Spinal cord (tissue), 10 donors: Measurements from ENCODE around the gene EED. TPM values are rescaled to one million over a fixed set of nuclear protein-coding genes. Genes with fewer than 3 reads are reported as not detected.
A peak's percentile ranks its signal among the peaks of the same experiment; 100 is the strongest.
"Not testable (repeated sequence)": the region's sequence is repeated elsewhere in the genome, so short reads cannot be mapped to it uniquely, and the experiment has no call there.

Experiments used
- DNase-seq, 6 donors: peaks; one replicate each; pipeline versions ENCODE4 v3.0.0 to v3.0.0-alpha.2; 2013 to 2015; ENCODE audit warnings: low spot score in 6 of 6, low read depth in 4 of 6
- H3K27ac ChIP-seq: one replicate; pipeline ENCODE4 v1.5.1; 2013; ENCODE audit warnings: low read depth, low read length, control low read depth
- H3K27me3 ChIP-seq: one replicate; pipeline ENCODE4 v1.6.1; 2013; ENCODE audit warnings: low read length; ENCODE audit not compliant: control insufficient read depth, insufficient read depth
- H3K36me3 ChIP-seq: one replicate; pipeline ENCODE4 v1.6.1; 2013; ENCODE audit warnings: low read length; ENCODE audit not compliant: control insufficient read depth, insufficient read depth
- H3K4me1 ChIP-seq: one replicate; pipeline ENCODE4 v1.6.1; 2013; ENCODE audit warnings: low read length; ENCODE audit not compliant: control insufficient read depth, insufficient read depth
- H3K4me3 ChIP-seq: one replicate; pipeline ENCODE4 v1.5.1; 2013; ENCODE audit warnings: low read depth, low read length, control low read depth
- H3K9me3 ChIP-seq: one replicate; pipeline ENCODE4 v1.6.1; 2013; ENCODE audit warnings: low read length; ENCODE audit not compliant: control insufficient read depth, insufficient read depth
- WGBS: methylation state at CpG from one replicate; pipeline ENCODE4 v1.1.5; 2013; ENCODE audit warnings: missing lambda C conversion rate; ENCODE audit not compliant: insufficient coverage; 5-methylcytosine and 5-hydroxymethylcytosine counted together
- polyA plus RNA-seq, 2 donors: library from polyadenylated mRNA; unstranded; fragments of 120-200 nt; gene quantifications; one replicate each; pipeline ENCODE4 v1.2.1, GENCODE V29; 2013; ENCODE audit not compliant: insufficient read length in 2 of 2
- total RNA-seq, 2 donors: library from RNA; depleted of rRNA in 1 of 2; stranded (reverse); fragments of 120-200 nt in 1 of 2; fragments of >200 nt in 1 of 2; gene quantifications; one replicate each; pipeline versions ENCODE4 v1.2.3 to v1.2.4, GENCODE V29; 2013 to 2014
- donor health status: healthy.

EED gene
- total and polyA plus RNA-seq, 4 donors = 18.3 to 34.0 (median 32.6) TPM

- H3K4me1 ChIP-seq = no peaks in the 10 kb centered on the region
- H3K27ac ChIP-seq = no peak overlapping the region
- WGBS = 80% methylated on average over 1 of the region's 1 CpG
- no peaks in the 10 kb centered on the region for H3K27me3 ChIP-seq
- H3K9me3 ChIP-seq = no peaks in the 10 kb centered on the region
- H3K36me3 ChIP-seq = no peaks in the 10 kb centered on the region
- H3K4me3 ChIP-seq = no peak overlapping the region
- DNase-seq = no peak
These were observed 29.8 kb upstream of the EED start for GRCh38 chr11:86214710-86215109.

GRCh38 chr11:86218125-86219084, 26.1 kb upstream of the EED start:
- peak in 4 of 6 donors; percentile 48 to 84 (median 70) for DNase-seq
- no peaks in the 10 kb centered on the region for H3K27me3 ChIP-seq
- WGBS = 41% methylated on average over 7 of the region's 14 CpGs
- no peaks in the 10 kb centered on the region for H3K9me3 ChIP-seq
- H3K4me3 ChIP-seq = no peak overlapping the region
- no peak overlapping the region for H3K27ac ChIP-seq
- no peaks in the 10 kb centered on the region for H3K36me3 ChIP-seq
- no peaks in the 10 kb centered on the region for H3K4me1 ChIP-seq

GRCh38 chr11:86219311-86220193, 25.0 kb upstream of the EED start:
- Histone ChIP-seq H3K4me1 (no peaks in the 10 kb centered on the region), H3K4me3 (no peak overlapping the region), H3K36me3 (no peaks in the 10 kb centered on the region), H3K27me3 (no peaks in the 10 kb centered on the region), H3K9me3 (no peaks in the 10 kb centered on the region), H3K27ac (no peak overlapping the region)
- no CpG with 5 or more reads among the region's 7 CpGs for WGBS
- DNase-seq = no peak

GRCh38 chr11:86220653-86221052, 23.9 kb upstream of the EED start:
- H3K27ac ChIP-seq = no peak overlapping the region
- no peaks in the 10 kb centered on the region for H3K9me3 ChIP-seq
- no peaks in the 10 kb centered on the region for H3K4me1 ChIP-seq
- H3K36me3 ChIP-seq = no peaks in the 10 kb centered on the region
- no CpG with 5 or more reads among the region's 1 CpG for WGBS
- no peak for DNase-seq
- H3K4me3 ChIP-seq = no peak overlapping the region
- no peaks in the 10 kb centered on the region for H3K27me3 ChIP-seq

GRCh38 chr11:86222081-86222480, 22.5 kb upstream of the EED start:
- H3K27ac ChIP-seq = no peak overlapping the region
- DNase-seq = peak in 1 of 6 donors; percentile 28
- no peaks in the 10 kb centered on the region for H3K4me1 ChIP-seq
- H3K36me3 ChIP-seq = no peaks in the 10 kb centered on the region
- no peak overlapping the region for H3K4me3 ChIP-seq
- no peaks in the 10 kb centered on the region for H3K9me3 ChIP-seq
- no CpG with 5 or more reads among the region's 2 CpGs for WGBS
- no peaks in the 10 kb centered on the region for H3K27me3 ChIP-seq

GRCh38 chr11:86224575-86224974, 20.0 kb upstream of the EED start:
- H3K27ac ChIP-seq, H3K9me3 ChIP-seq, H3K4me3 ChIP-seq, H3K27me3 ChIP-seq, H3K36me3 ChIP-seq, DNase-seq, H3K4me1 ChIP-seq: not testable (repeated sequence)
- WGBS = 49% methylated on average over 3 of the region's 4 CpGs

GRCh38 chr11:86225344-86225743, 19.2 kb upstream of the EED start:
- not testable (repeated sequence) for H3K4me3 ChIP-seq, H3K27ac ChIP-seq, H3K27me3 ChIP-seq, H3K36me3 ChIP-seq, H3K9me3 ChIP-seq, DNase-seq, H3K4me1 ChIP-seq
- no CpG with 5 or more reads among the region's 3 CpGs for WGBS

- Histone ChIP-seq H3K27ac (no peak overlapping the region), H3K4me3 (no peak overlapping the region), H3K36me3 (no peaks in the 10 kb centered on the region), H3K9me3 (no peaks in the 10 kb centered on the region), H3K4me1 (no peaks in the 10 kb centered on the region), H3K27me3 (no peaks in the 10 kb centered on the region)
- WGBS = no CpG with 5 or more reads among the region's 3 CpGs
- DNase-seq = no peak
These were observed 16.1 kb upstream of the EED start for GRCh38 chr11:86228269-86229038.

GRCh38 chr11:86229039-86229330, 15.6 kb upstream of the EED start:
- not testable (repeated sequence) for H3K4me1 ChIP-seq, H3K27ac ChIP-seq, H3K9me3 ChIP-seq, H3K27me3 ChIP-seq, DNase-seq, H3K4me3 ChIP-seq, H3K36me3 ChIP-seq
- 100% methylated on average over 1 of the region's 3 CpGs for WGBS
